HUES48 (cell line): ENCODE results near the gene NALCN.

Experiments
- H3K27ac ChIP-seq: one replicate; pipeline ENCODE4 v1.7.0; 2013; ENCODE audit warnings: low read depth, low read length, inconsistent platforms
- H3K27me3 ChIP-seq: 2 replicates; pipeline ENCODE4 v1.6.1; 2013; ENCODE audit warnings: mild to moderate bottlenecking, low read length; ENCODE audit not compliant: control insufficient read depth, insufficient read depth
- H3K36me3 ChIP-seq: 2 replicates; pipeline ENCODE4 v1.6.1; 2013; ENCODE audit warnings: low read length; ENCODE audit not compliant: control insufficient read depth, insufficient read depth
- H3K4me1 ChIP-seq: 2 replicates; pipeline ENCODE4 v1.6.1; 2013; ENCODE audit warnings: mild to moderate bottlenecking, low read length; ENCODE audit not compliant: control insufficient read depth, insufficient read depth
- H3K4me3 ChIP-seq: 2 replicates; pipeline ENCODE4 v1.5.1; 2013; ENCODE audit warnings: mild to moderate bottlenecking, low read depth, low read length
- H3K9ac ChIP-seq: 2 replicates; pipeline ENCODE4 v1.6.1; 2013; ENCODE audit warnings: mild to moderate bottlenecking, low read depth, low read length, moderate library complexity
- H3K9me3 ChIP-seq: 2 replicates; pipeline ENCODE4 v1.6.1; 2013; ENCODE audit warnings: low read length; ENCODE audit not compliant: control insufficient read depth, insufficient read depth

NALCN gene

GRCh38 chr13:101121608-101122007 lies 294.7 kb downstream of the NALCN start:
- Histone ChIP-seq H3K9ac (no peak overlapping the region), H3K9me3 (no peaks in the 10 kb centered on the region), H3K36me3 (no peaks in the 10 kb centered on the region), H3K27ac (peak overlapping the region; percentile 51), H3K4me3 (peak overlapping the region; percentile 24; the same call in 1 of the 2 replicates), H3K4me1 (peaks cover 60% of the 10 kb centered on the region), H3K27me3 (no peaks in the 10 kb centered on the region)

DNA sequence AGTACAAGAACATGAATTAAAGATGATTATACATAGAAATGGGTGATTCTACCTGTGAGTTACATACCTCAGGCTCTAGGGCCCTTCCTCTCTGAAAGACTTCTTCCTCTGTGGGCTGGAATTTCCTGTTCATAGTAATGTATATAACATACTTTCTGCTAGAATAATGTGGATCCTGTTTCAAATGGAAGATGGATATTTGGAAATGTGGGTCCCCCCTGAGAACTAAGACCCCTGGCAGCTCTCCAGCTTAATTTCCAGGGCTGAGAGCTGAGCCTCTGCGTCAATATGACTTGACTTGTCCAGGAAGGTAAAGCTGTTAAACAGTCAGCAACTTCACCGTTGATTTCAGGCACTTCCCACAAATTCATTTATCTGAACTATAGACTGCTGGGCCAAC lies 296.3 kb downstream of the NALCN start:
- peaks cover 76% of the 10 kb centered on the region for H3K4me1 ChIP-seq
- no peaks in the 10 kb centered on the region for H3K9me3 ChIP-seq
- H3K4me3 ChIP-seq = peak overlapping the region; percentile 18; the same call in 1 of the 2 replicates
- H3K36me3 ChIP-seq = no peaks in the 10 kb centered on the region
- H3K9ac ChIP-seq = no peak overlapping the region
- no peaks in the 10 kb centered on the region for H3K27me3 ChIP-seq
- H3K27ac ChIP-seq = peak overlapping the region; percentile 44

DNA sequence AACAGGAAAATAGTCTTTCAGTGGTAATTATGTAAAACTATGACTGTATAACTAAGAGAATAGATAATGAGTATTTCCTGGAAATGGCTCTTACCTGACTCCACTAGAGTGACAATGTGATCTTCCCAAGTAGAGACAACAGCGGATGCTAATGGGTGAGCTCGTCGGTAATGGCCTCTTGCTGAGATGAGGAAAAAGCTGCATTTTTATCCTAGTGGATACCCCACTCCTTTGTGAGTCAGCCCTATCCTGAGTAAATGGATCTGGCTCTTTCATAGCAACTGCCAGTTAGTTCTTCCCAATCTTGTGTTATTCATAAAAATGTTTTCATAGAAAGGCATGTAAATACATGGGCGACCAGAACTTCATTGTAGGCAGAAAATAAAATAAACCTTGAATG lies 299.5 kb downstream of the NALCN start:
- Histone ChIP-seq H3K9me3 (0 out of 2 replicates have a peak, but pooled peaks cover 1% of the 10 kb centered on the region), H3K4me3 (no peak overlapping the region), H3K27ac (peak overlapping the region; percentile 83), H3K4me1 (peaks cover 73% of the 10 kb centered on the region), H3K27me3 (no peaks in the 10 kb centered on the region), H3K36me3 (no peaks in the 10 kb centered on the region), H3K9ac (no peak overlapping the region)

GRCh38 chr13:101116341-101116740 lies 300.0 kb downstream of the NALCN start:
- Histone ChIP-seq H3K9ac (no peak overlapping the region), H3K9me3 (0 out of 2 replicates have a peak, but pooled peaks cover 3% of the 10 kb centered on the region), H3K4me3 (no peak overlapping the region), H3K27me3 (no peaks in the 10 kb centered on the region), H3K36me3 (no peaks in the 10 kb centered on the region), H3K4me1 (peaks cover 69% of the 10 kb centered on the region), H3K27ac (peak overlapping the region; percentile 83)

DNA sequence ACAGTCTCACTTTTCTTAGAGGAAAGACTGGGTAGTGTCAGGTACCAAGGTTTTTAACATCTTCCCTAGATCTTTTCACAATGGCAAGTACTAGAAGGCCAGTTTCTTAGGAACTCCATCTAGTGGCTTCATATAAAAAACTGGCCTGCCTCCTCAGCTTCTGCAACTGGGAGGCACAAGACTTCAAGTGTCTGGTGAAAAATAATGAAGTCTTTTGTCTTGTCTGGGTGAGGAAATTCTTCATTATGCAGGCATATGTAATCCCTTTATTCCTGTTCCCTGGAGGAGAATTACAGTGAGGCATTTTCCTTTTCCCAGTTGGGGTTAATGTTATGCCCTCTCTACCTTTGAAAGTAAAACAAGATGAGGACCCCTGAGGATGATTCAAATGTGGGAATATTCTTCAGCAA lies 300.5 kb downstream of the NALCN start:
- no peak overlapping the region for H3K4me3 ChIP-seq
- no peaks in the 10 kb centered on the region for H3K36me3 ChIP-seq
- H3K27me3 ChIP-seq = no peaks in the 10 kb centered on the region
- H3K4me1 ChIP-seq = peaks cover 63% of the 10 kb centered on the region
- peak overlapping the region; percentile 83 for H3K27ac ChIP-seq
- H3K9ac ChIP-seq = no peak overlapping the region
- 0 out of 2 replicates have a peak, but pooled peaks cover 3% of the 10 kb centered on the region for H3K9me3 ChIP-seq

GRCh38 chr13:101111894-101112293 lies 304.4 kb downstream of the NALCN start:
- H3K9ac ChIP-seq = no peak overlapping the region
- H3K4me1 ChIP-seq = peaks cover 30% of the 10 kb centered on the region
- H3K9me3 ChIP-seq = 0 out of 2 replicates have a peak, but pooled peaks cover 3% of the 10 kb centered on the region
- no peak overlapping the region for H3K4me3 ChIP-seq
- no peak overlapping the region for H3K27ac ChIP-seq
- no peaks in the 10 kb centered on the region for H3K36me3 ChIP-seq
- H3K27me3 ChIP-seq = no peaks in the 10 kb centered on the region

- Histone ChIP-seq H3K9ac (no peak overlapping the region), H3K27me3 (no peaks in the 10 kb centered on the region), H3K4me1 (peaks cover 2% of the 10 kb centered on the region), H3K9me3 (0 out of 2 replicates have a peak, but pooled peaks cover 3% of the 10 kb centered on the region), H3K27ac (no peak overlapping the region), H3K4me3 (no peak overlapping the region), H3K36me3 (no peaks in the 10 kb centered on the region)
Observed at GRCh38 chr13:101109005-101109404, 307.3 kb downstream of the NALCN start.

DNA sequence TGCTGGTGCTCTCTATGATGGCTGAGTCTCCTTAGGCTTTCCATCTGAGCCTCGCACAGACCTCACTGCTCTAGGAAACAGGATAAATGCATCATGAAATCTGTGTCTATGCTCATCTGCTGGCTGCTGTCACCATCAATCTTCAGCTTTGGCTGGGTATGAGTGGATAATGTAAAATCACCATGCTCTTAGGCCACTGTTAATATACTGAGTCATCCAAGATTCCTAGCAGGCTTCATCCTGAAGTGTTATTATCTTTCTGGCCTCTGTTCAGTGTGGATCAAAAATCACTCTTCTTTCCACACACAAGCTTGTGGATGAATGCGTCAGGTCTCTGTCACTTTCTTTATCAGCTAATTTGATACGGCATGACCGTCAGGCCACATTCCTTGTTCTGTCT lies 317.4 kb downstream of the NALCN start:
- H3K4me3 ChIP-seq = no peak overlapping the region
- H3K27me3 ChIP-seq = no peaks in the 10 kb centered on the region
- no peak overlapping the region for H3K9ac ChIP-seq
- H3K4me1 ChIP-seq = no peaks in the 10 kb centered on the region
- H3K36me3 ChIP-seq = no peaks in the 10 kb centered on the region
- no peak overlapping the region for H3K27ac ChIP-seq
- no peaks in the 10 kb centered on the region for H3K9me3 ChIP-seq

- Histone ChIP-seq H3K36me3 (no peaks in the 10 kb centered on the region), H3K27ac (no peak overlapping the region), H3K27me3 (no peaks in the 10 kb centered on the region)
Observed at GRCh38 chr13:101092985-101093384, 323.3 kb downstream of the NALCN start.

GRCh38 chr13:101090287-101090686 lies 326.0 kb downstream of the NALCN start:
- no peak overlapping the region for H3K4me3 ChIP-seq
- no peak overlapping the region for H3K9ac ChIP-seq
- H3K27ac ChIP-seq = no peak overlapping the region
- no peaks in the 10 kb centered on the region for H3K36me3 ChIP-seq
- H3K9me3 ChIP-seq = no peaks in the 10 kb centered on the region
- no peaks in the 10 kb centered on the region for H3K4me1 ChIP-seq
- H3K27me3 ChIP-seq = no peaks in the 10 kb centered on the region

More at GRCh38 chr13:101092985-101093384, 323.3 kb downstream of the NALCN start:
- Histone ChIP-seq H3K4me3 (no peak overlapping the region), H3K4me1 (no peaks in the 10 kb centered on the region), H3K9ac (no peak overlapping the region), H3K9me3 (no peaks in the 10 kb centered on the region)

GRCh38 chr13:101085551-101085950 lies 330.8 kb downstream of the NALCN start:
- Histone ChIP-seq H3K4me3 (no peak overlapping the region), H3K36me3 (no peaks in the 10 kb centered on the region), H3K9me3 (no peaks in the 10 kb centered on the region), H3K4me1 (no peaks in the 10 kb centered on the region), H3K27ac (no peak overlapping the region), H3K27me3 (no peaks in the 10 kb centered on the region), H3K9ac (no peak overlapping the region)
